GM18907 (cell line): ENCODE data around the gene PDE4D.
"Not testable (repeated sequence)": the region's sequence is repeated elsewhere in the genome, so short reads cannot be mapped to it uniquely, and the experiment has no call there.

Experiments used
- ATAC-seq: cut with Tn5 transposase; IDR thresholded peaks from one replicate; pipeline ENCODE4 v1.9.1; 2021; ENCODE audit warnings: mild to moderate bottlenecking, moderate library complexity; ENCODE audit not compliant: unreplicated experiment

PDE4D gene

DNA sequence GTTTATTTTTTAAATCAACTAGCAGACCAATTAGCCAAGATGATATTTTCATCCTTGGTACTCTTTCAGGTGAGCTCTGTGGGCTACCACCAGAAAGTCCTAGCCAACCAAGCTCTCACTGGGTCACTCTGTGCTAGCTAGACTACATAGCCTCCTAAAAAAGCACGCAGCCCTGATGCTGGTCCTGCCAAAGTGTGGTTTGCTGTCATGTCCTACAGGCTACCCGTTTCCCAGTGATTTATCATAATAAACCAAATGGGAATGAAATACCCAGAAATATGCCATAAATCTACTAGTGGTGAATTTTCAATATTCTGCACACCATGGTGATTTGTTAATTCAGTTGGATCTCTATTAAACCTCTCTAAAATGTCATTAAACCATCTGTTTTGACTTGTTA lies 829.2 kb downstream of the PDE4D start:
- no peak for ATAC-seq

DNA sequence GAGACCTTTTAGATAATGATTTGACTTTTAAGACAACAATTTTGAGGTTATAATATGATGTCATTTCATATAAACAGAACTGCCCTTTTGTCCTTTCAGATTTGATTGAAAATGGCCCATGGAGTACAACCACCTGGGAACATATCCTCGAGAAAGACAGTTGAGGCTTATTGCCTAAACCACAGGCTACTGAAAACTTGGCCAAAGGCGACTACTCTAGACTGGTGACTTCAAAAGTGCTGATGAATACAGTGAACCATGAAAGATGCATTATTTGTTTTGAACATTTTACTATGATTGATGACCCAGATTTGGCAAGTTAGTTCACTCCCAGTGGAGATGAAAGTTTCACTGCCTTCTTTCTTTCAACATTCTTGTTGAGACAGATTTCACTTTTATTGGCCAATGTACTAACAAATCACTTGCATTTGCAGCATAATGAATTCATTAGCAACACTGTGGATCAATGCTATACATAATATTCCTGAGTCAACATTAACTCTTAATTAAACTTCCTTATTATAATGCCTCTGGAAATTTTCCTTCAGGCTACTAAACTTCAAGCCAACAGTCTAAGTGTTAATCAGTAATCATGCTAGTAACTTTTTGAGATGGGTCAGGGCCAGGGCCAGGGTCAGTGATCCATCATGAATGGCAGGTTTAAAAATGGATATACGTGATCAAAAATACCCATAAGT lies 830.4 kb downstream of the PDE4D start:
- ATAC-seq: no peak

- no peak for ATAC-seq
These were observed 832.1 kb downstream of the PDE4D start for GRCh38 chr5:59061377-59061776.

DNA sequence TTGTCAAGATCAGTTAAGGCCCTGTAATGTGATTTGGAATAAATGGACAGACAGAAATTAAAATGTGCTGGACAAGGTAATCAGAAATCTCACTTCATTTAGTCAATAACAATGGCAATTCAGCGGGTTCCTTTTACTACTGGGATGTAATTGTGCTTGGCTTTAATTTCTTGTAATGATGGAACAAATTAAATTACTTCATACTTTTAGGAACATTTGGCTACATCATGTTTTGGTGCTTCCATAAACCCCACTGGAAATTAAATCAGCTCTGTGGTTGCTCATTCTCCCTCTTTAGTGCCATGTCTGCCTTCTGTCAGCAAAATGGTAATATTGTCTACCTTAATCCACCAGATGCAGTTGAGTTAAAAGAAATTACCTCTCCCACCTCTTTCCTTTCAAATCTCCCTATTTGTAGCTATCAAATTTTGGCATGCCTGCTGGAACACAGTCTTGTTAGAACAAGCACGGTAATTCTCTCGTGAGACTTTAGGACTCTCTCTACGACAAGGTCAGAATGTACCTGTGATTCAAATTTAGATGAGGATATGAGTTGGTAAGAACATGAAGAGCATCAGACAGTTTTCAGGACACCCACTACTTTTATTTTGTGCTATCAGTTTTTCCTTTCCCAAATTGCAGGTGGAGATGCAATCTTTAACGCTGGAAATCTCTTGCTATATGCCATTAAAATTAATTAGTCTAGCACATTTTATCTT lies 834.4 kb downstream of the PDE4D start:
- ATAC-seq: no peak

DNA sequence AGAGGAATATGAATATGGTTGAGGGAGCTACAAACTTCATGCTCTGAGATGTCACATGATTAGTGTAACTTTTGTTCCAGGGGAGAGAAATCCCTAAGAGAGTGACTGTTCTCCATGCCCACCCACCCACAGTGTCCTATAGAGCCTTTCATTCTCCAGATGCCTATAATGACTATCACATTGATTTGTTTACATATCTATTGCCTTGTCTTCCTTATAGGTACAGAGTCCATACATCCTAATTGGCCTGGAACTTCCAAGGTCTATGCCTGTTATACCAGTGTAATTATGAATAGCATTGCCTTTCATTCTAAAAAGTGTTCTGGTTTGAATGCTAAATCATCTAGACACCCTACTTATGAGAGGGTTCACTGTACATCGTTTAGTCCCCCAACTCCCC lies 835.3 kb downstream of the PDE4D start:
- no peak for ATAC-seq

DNA sequence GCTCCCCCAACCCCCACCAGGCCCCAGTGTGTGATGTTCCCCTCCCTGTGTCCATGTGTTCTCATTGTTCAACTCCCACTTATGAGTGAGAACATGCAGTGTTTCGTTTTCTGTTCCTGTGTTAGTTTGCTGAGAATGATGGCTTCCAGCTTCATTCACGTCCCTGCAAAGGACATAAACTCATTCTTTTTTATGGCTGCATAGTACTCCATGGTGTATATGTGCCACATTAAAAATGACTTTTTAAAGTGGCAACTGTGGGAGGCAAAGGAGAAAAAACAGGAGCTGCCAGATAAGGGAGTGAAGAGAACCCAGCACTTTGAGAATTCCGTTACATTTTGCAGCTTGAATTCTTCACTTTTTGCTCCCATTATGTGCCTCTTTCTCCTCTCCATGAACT lies 836.9 kb downstream of the PDE4D start:
- not testable (repeated sequence) for ATAC-seq

DNA sequence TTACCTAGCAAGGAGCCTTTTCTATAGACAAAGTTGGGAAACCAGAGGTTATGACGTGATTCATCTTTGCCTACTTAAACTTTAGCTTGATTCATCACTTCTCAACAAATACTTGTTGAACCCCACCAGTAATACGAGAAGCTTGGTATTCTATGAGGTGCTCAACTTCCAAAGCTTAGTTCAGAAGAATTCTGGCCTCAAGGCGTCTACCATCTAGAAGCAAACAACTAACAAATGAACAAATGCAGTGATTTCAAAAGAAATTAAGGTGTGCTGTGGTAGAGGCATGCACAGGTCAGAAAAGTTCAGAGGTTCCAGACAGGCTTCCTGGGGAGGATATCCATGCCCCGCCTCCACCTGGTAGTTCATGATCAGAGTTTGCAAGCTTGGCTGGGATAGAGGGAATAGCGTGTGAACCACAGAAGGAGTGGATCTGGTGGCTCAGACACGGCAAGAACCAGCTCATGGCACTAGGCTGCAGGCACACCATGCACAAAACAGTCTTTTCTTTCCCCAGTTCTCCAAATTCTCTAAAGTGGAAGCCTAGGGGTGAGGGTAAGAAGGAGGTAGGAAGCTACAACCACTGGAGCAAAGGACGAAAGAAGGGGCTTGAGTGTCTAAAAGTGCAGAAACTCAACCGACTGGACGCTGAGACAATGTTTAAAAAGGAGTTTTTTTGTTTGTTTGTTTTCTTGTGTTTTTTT lies 837.6 kb downstream of the PDE4D start:
- ATAC-seq: no peak

- no peak for ATAC-seq
These were observed 838.5 kb downstream of the PDE4D start for GRCh38 chr5:59054963-59055528.

DNA sequence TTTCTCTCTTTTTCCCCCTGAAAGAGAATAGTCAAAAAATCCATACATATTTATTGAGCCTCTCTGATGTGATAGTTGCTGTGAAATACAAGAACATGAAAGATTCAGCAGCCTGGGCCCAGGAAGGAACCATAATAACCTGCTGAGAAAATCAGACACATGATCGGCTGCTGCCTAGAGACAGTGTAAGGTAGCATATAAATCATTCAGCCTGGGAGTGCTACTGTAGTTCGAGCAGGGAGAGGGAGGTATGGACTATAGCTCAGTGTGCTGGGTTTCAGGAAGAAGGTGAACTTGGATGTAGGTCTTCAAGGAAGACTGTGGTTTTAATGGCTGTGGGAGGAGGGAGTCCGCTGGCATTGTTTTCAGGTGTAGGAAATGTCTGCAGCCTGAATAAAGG lies 841.6 kb downstream of the PDE4D start:
- no peak for ATAC-seq

DNA sequence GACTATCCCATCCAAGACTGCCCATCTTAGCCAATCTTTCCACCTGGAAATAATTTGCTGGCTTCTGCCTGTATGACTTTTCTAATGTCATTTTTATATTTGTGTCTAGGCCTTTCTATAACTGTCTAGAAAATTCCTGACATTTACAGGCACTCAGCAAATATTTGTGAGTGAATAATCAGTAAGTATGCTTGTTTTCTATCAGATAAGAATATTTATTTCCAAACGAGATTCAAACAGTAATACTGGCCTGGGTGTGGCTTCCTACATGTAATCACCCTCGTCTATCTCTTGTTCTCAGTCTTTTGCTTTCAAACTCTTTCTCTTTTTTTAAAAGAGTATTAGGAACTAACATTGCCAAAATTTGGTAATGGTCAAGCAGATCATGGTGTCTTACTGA lies 844.4 kb downstream of the PDE4D start:
- ATAC-seq: no peak

- no peak for ATAC-seq
These were observed 851.1 kb downstream of the PDE4D start for GRCh38 chr5:59042201-59043055.

DNA sequence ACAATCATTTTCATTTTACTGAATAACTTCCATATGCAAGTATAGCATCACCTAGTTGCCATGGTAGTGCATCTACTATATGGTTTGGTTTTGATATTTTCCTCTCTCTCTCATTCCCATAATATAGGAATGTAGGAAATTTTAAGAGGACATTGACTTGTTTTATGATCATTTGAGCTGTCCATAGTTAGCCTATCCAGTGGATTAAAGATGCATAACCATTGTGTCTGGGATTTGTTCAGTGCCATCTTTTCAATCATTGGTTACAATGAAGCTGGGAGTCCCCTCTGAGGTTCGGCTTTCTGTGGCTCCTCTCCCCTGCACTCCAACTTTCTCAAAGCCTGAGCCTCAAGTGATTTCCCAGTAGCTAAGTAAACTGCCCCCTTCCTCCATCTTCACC lies 852.2 kb downstream of the PDE4D start:
- ATAC-seq: no peak

DNA sequence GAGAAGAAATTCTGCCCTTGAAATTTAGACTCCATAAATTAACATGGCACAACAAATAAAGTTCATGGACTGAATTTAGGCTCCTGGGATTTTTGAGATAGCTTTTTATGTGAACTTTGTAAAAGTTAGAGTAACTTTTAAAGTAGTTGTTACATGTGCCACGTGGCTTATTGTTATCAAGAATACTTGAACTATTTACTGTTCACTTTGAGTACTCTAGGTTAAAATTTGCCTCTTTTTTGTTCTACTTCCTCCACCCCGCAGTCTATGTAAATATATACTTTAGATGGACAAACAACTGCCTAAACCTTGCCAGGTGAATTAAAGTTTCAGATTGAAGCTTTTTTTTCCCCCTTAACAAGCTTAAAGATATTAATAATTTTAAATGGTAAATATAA lies 852.7 kb downstream of the PDE4D start:
- no peak for ATAC-seq

DNA sequence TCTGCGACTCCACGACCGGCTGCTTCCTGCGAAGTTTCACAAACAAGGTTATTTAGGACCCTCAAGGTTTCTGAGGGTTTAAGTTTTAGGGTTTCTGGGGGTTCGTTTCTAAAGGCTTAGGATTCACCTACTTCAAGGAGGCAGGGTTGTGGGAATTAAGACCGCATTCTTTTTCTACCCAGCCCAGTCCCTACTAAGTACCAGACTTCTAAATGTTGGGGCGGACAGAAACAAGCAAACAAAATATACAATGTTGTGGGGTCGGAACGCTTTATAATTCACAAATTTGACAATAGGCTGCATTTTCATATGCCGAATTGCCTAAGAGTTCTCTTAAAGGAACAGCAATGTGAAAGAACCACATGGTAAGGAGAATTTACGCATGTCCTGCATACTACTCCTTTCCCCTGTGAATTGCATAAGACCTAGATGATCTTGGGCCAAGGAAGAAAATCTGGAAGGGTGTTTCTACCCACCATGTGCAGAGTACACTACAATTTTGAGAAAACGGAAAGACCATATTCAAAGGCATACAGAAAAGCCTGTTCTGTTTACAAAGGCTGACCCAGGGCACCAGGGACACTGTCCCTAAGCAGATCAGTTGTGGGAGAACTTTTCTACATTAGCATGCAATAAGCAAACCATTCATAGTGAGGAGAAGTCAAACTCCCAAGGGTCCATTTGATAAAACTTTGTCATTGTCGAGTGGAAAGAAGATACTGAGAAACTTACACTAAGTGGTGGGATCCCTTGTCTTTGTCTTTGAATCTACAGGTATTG lies 853.3 kb downstream of the PDE4D start:
- no peak for ATAC-seq

DNA sequence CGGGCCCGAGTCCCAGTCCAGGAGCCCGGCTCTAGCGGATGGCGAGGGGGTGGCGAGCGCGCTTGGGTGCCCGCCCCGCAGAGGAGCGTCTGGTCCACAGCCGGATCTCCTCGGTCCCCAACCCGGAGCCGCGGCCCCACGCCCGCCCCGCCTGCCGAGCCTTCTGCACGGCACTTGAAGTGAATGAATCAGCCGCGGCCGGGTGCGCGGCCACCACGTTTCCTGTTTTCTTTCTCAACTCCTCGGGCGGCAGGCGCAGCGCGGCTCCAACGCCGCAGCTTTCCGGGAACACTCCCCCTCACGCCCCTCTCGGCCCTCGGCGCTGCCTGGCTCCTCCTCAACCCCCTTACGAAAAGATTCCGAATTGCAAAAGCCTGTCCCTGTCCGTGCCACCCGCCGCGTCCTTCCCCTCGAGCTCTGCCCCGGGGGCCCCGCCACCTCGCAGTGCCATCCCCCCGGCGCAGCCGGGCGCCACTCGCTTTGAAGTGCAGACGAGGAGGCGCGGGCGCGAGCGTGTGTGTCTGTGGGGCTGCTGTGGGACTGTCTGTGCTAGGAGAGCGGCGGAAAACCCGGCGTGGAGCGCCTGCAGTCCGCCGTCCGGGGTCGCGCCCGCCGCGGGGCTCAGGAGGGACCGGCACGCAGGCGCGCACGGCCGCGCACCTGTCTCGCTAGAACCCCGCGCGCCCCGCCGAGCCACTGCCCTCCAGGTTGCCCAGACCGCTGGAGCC lies 854.1 kb downstream of the PDE4D start:
- peak; percentile 82 for ATAC-seq

DNA sequence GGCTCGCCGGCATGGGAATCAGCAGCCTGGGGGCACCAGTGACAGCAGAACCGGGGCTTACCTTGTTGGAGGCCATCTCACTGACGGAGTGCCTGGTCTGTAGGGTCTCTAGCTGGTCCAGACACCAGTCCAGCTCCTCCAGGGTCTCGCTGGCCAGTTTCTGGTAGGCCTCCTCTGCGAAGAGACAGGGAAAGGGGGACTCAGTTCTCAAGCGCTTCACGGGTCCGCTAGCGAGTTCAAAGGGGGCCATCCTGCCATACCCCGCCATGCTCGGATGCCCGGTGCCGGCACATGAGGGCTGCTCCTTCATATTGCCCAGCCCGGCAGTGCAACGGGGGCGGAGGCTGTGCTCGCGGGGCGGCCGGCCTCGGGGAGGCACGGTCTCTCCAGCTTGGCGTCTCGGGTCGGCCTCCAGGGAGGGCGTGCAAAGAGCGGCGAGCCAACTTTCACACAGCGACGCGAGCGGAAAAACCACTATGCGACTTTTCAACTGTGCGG lies 854.7 kb downstream of the PDE4D start:
- ATAC-seq: peak; percentile 39

GRCh38 chr5:59037941-59038797 lies 855.4 kb downstream of the PDE4D start:
- ATAC-seq: no peak

GRCh38 chr5:59037453-59037852 lies 856.1 kb downstream of the PDE4D start:
- ATAC-seq: no peak
